Breast epithelium (tissue), 3 donors: ENCODE data around the gene PCBP3.

Experiments used
- POLR2A ChIP-seq: fragments of 450-650 bp; IDR thresholded peaks from one replicate; pipeline ENCODE4 v1.6.1; 2016; ENCODE audit warnings: antibody characterized with exemption, mild to moderate bottlenecking, moderate library complexity
- POLR2AphosphoS5 ChIP-seq, 3 donors: sonication (generic); formaldehyde crosslinking; IDR thresholded peaks; one replicate each; pipeline ENCODE4 v1.6.1; 2017; ENCODE audit warnings: antibody characterized with exemption in 3 of 3

DNA sequence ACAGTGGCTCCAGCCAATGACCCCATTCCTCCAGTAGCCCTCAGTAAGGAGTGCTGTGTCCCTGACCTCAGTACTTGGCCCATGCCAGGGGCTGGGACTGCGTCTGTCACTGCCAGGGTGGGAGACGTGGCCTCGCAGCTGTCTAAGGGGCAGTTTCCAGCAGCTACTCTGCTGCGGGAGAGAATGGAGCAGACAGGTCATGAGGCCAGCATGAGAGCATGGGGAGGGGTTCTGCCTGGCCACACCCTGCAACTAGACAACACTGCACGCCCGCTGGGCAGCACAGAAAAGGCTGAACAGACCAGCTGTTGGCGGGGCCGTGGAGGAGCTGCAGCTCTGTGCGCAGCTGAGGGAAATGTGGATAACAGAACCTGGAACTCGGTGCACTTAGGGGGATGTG is 246.4 kb downstream of the PCBP3 start:
- TF ChIP-seq POLR2AphosphoS5 (IDR thresholded peaks at IDR 0.05): no peak
- TF ChIP-seq POLR2A: no peak
